Hematopoietic multipotent progenitor cell treated with erythropoietin and hydrocortisone succinate and interleukin-3 and kit ligand, for 4 days (in vitro differentiated cells): ENCODE data around the gene SYK.
A peak's percentile ranks its signal among the peaks of the same experiment; 100 is the strongest.
"Not testable (repeated sequence)": the region's sequence is repeated elsewhere in the genome, so short reads cannot be mapped to it uniquely, and the experiment has no call there.

Experiments
- DNase-seq: peaks from one replicate; pipeline ENCODE4 v3.0.0-alpha.2; 2015

The SYK gene

GRCh38 chr9:90883661-90884060 lies 82.0 kb downstream of the SYK start:
- no peak for DNase-seq

- no peak for DNase-seq
Observed at GRCh38 chr9:90884178-90884577, 82.6 kb downstream of the SYK start.

- not testable (repeated sequence) for DNase-seq
Observed at GRCh38 chr9:90886868-90887267, 85.2 kb downstream of the SYK start.

GRCh38 chr9:90888941-90889340 lies 87.3 kb downstream of the SYK start:
- no peak for DNase-seq

GRCh38 chr9:90890146-90890810 lies 88.7 kb downstream of the SYK start:
- DNase-seq, result no peak

GRCh38 chr9:90891308-90892040 lies 89.9 kb downstream of the SYK start:
- no peak for DNase-seq

- no peak for DNase-seq
Observed at GRCh38 chr9:90892918-90893317, 91.3 kb downstream of the SYK start.

GRCh38 chr9:90893706-90894105 lies 92.1 kb downstream of the SYK start:
- DNase-seq, result no peak

- peak; percentile 38 for DNase-seq
Observed at GRCh38 chr9:90894986-90895687, 93.5 kb downstream of the SYK start.

GRCh38 chr9:90895786-90896185 lies 94.2 kb downstream of the SYK start:
- no peak for DNase-seq

- no peak for DNase-seq
Observed at GRCh38 chr9:90896231-90896630, 94.6 kb downstream of the SYK start.

- no peak for DNase-seq
Observed at GRCh38 chr9:90898228-90898627, 96.6 kb downstream of the SYK start.

GRCh38 chr9:90899287-90899686 lies 97.7 kb downstream of the SYK start:
- no peak for DNase-seq

GRCh38 chr9:90900130-90900529 lies 98.5 kb downstream of the SYK start:
- DNase-seq, result no peak

- DNase-seq, result peak; percentile 12
Observed at GRCh38 chr9:90901933-90902332, 100.3 kb downstream of the SYK start.

GRCh38 chr9:90903766-90904424 lies 102.3 kb downstream of the SYK start:
- no peak for DNase-seq

- no peak for DNase-seq
Observed at GRCh38 chr9:90904706-90905478, 103.3 kb downstream of the SYK start.

GRCh38 chr9:90905822-90906221 lies 104.2 kb downstream of the SYK start:
- DNase-seq, result no peak

- DNase-seq, result no peak
Observed at GRCh38 chr9:90906316-90907055, 104.9 kb downstream of the SYK start.

- no peak for DNase-seq
Observed at GRCh38 chr9:90907056-90907445, 105.4 kb downstream of the SYK start.

- no peak for DNase-seq
Observed at GRCh38 chr9:90907790-90908189, 106.2 kb downstream of the SYK start.

- DNase-seq, result no peak
Observed at GRCh38 chr9:90909225-90909624, 107.6 kb downstream of the SYK start.
